Ascending aorta (tissue), 2 donors: ENCODE measurements around the gene GUCY1B1. TPM values are rescaled to one million over a fixed set of nuclear protein-coding genes. Genes with fewer than 3 reads are reported as not detected.

Experiments
- DNase-seq, 2 donors: peaks; one replicate each; pipeline ENCODE4 v3.0.0-alpha.2; 2019; ENCODE audit warnings: low spot score in 2 of 2
- H3K27ac ChIP-seq, 2 donors: fragments of 200-600 bp; sonication (generic); one replicate each; pipeline ENCODE4 v1.5.1; 2016 to 2017; ENCODE audit warnings: mild to moderate bottlenecking in 1 of 2
- H3K27me3 ChIP-seq: fragments of 200-600 bp; sonication (generic); one replicate; pipeline ENCODE4 v1.5.1; 2017
- H3K36me3 ChIP-seq, 2 donors: fragments of 200-600 bp; sonication (generic); one replicate each; pipeline ENCODE4 v1.5.1; 2016
- H3K4me1 ChIP-seq, 2 donors: fragments of 200-600 bp; sonication (generic); one replicate each; pipeline ENCODE4 v1.5.1; 2016 to 2017; ENCODE audit warnings: mild to moderate bottlenecking in 1 of 2
- H3K4me3 ChIP-seq, 2 donors: fragments of 200-600 bp; sonication (generic); one replicate each; pipeline ENCODE4 v1.5.1; 2016 to 2017; ENCODE audit warnings: mild to moderate bottlenecking in 1 of 2
- H3K9me3 ChIP-seq, 2 donors: fragments of 200-600 bp; sonication (generic); one replicate each; pipeline ENCODE4 v1.5.1; 2016
- CTCF ChIP-seq, 3 experiments: fragments of 200-600 bp in 2 of 3; fragments of 450-650 bp in 1 of 3; sonication (generic) in 2 of 3; IDR thresholded peaks; one replicate each; pipeline ENCODE4 v1.5.1; 2016 to 2019; ENCODE audit warnings: antibody characterized with exemption in 3 of 3, mild to moderate bottlenecking in 1 of 3, moderate library complexity in 1 of 3
- intact Hi-C: fragments of 100-400 bp; cut with DNase I; formaldehyde crosslinking; loops from one replicate; pipeline ENCODE4 v1.15.1; 2023
- total RNA-seq: library from RNA; depleted of rRNA; stranded (reverse); fragments of >200 nt; gene quantifications from one replicate; pipeline ENCODE4 v1.1.0, GENCODE V29; 2016

The GUCY1B1 gene
- total RNA-seq, 1 donor from 2014 or later = 34.9 TPM

- TF ChIP-seq CTCF (IDR thresholded peaks at IDR 0.05) = no peak
- intact Hi-C loops = no loop called here
- Histone ChIP-seq H3K4me3 (no peak overlapping the region), H3K27me3 (no peaks in the 10 kb centered on the region), H3K4me1 (peaks cover 0 to 6% of the 10 kb centered on the region in 2 donors), H3K9me3 (no peaks in the 10 kb centered on the region), H3K27ac (no peak overlapping the region), H3K36me3 (no peaks in the 10 kb centered on the region)
- no peak for DNase-seq
These were observed 3.1 kb downstream of the GUCY1B1 start for GRCh38 chr4:155761916-155762315.

- H3K27ac ChIP-seq = no peak overlapping the region
These were observed 3.5 kb downstream of the GUCY1B1 start for GRCh38 chr4:155762334-155762733.

GRCh38 chr4:155763551-155763950 is 4.7 kb downstream of the GUCY1B1 start:
- no peak overlapping the region for H3K27ac ChIP-seq
- DNase-seq = no peak
- H3K9me3 ChIP-seq = no peaks in the 10 kb centered on the region
- no peak overlapping the region for H3K4me3 ChIP-seq
- intact Hi-C loops = no loop called here
- H3K36me3 ChIP-seq = no peaks in the 10 kb centered on the region
- no peaks in the 10 kb centered on the region for H3K27me3 ChIP-seq
- no peak for TF ChIP-seq CTCF (IDR thresholded peaks at IDR 0.05)
- peaks cover 0 to 6% of the 10 kb centered on the region in 2 donors for H3K4me1 ChIP-seq

More at GRCh38 chr4:155762334-155762733, 3.5 kb downstream of the GUCY1B1 start:
- intact Hi-C loops = no loop called here
- TF ChIP-seq CTCF (IDR thresholded peaks at IDR 0.05) = no peak
- Histone ChIP-seq H3K4me1 (peaks cover 0 to 6% of the 10 kb centered on the region in 2 donors), H3K36me3 (no peaks in the 10 kb centered on the region), H3K4me3 (no peak overlapping the region), H3K9me3 (no peaks in the 10 kb centered on the region), H3K27me3 (no peaks in the 10 kb centered on the region)
- no peak for DNase-seq

DNA sequence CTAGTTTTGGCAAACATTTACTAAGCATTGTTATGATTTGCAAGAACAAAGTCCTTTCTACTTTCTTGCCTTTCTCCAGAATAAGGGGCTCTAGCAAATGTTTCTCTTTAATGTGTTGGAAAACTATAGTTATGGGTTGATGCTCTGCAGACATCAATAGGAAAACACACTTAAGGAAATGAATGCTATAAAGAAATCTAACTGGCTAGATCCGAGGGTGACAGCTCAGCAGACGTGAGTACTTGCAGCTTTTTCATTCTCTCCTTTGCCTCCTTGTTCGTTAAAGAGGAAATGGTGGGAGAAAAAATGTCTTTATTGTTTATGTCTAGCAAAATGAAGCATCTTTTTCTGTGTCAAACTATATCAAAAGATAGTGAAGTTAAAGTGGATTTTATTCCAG is 6.3 kb downstream of the GUCY1B1 start:
- TF ChIP-seq CTCF (IDR thresholded peaks at IDR 0.05) = no peak
- intact Hi-C loops = no loop called here
- no peak for DNase-seq
- Histone ChIP-seq H3K4me3 (no peak overlapping the region), H3K27ac (no peak overlapping the region), H3K9me3 (no peaks in the 10 kb centered on the region), H3K27me3 (no peaks in the 10 kb centered on the region), H3K4me1 (peaks cover 0 to 3% of the 10 kb centered on the region in 2 donors), H3K36me3 (no peaks in the 10 kb centered on the region)

DNA sequence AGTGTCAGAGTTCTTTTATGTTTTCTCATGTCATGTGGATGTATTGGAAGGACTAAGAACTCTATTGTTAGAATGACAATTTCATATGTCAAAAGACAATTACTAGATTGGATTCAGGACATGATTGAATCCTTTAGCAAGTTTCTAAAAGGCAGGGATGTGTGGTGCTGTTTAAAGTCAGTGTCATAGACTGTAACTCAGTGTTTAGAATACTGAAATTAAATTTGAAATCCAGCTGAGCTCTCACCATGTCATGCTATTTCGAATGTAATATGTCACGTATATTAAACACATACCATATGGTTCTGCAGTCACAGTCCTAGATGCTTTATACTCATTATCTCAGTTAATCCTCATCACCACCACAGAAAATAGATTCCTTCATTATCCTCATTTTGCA is 7.8 kb downstream of the GUCY1B1 start:
- no peak for TF ChIP-seq CTCF (IDR thresholded peaks at IDR 0.05)
- H3K27me3 ChIP-seq = no peaks in the 10 kb centered on the region
- no peak overlapping the region for H3K27ac ChIP-seq
- no peak for DNase-seq
- H3K36me3 ChIP-seq = no peaks in the 10 kb centered on the region
- no peaks in the 10 kb centered on the region for H3K4me1 ChIP-seq
- no peak overlapping the region for H3K4me3 ChIP-seq
- H3K9me3 ChIP-seq = no peaks in the 10 kb centered on the region
- intact Hi-C loops = no loop called here

DNA sequence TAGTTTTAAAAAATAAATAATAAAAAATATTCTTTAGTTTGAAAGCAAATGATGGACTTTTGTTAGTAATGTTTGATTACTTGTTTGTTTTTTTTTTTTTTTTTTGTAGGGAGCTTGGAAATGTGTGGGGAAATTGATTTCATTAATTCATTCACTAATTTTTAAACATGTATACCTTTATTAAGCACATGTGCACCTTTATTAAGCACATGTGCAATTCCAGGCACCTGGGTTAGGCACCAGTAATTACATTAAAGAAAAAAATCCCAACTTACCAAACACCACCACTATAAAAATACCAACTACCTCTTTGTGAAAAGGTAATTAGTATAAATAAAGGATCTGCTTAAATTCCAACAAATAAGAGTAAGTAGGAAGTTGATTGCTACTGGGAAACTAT is 9.5 kb downstream of the GUCY1B1 start:
- TF ChIP-seq CTCF (IDR thresholded peaks at IDR 0.05) = no peak
- H3K4me1 ChIP-seq = no peaks in the 10 kb centered on the region
- no peak overlapping the region for H3K27ac ChIP-seq
- intact Hi-C loops = no loop called here
- no peak overlapping the region for H3K4me3 ChIP-seq
- no peaks in the 10 kb centered on the region for H3K36me3 ChIP-seq
- H3K27me3 ChIP-seq = no peaks in the 10 kb centered on the region
- DNase-seq = no peak
- H3K9me3 ChIP-seq = no peaks in the 10 kb centered on the region
